Stimulated activated CD4-positive, alpha-beta T cell treated with anti-CD3 and anti-CD28 coated beads, Interleukin-1b, Interleukin-23, amount 100 ng/mL, for 4 hours (primary cell): ENCODE results near the gene STARD3NL.
"Not testable (repeated sequence)": the region's sequence is repeated elsewhere in the genome, so short reads cannot be mapped to it uniquely, and the experiment has no call there.

ENCODE experiments used
- DNase-seq, 2 donors: peaks; one replicate each; pipeline ENCODE4 v3.0.0-alpha.2; 2020; ENCODE audit warnings: low read depth in 2 of 2

The STARD3NL gene, protein sequence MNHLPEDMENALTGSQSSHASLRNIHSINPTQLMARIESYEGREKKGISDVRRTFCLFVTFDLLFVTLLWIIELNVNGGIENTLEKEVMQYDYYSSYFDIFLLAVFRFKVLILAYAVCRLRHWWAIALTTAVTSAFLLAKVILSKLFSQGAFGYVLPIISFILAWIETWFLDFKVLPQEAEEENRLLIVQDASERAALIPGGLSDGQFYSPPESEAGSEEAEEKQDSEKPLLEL

DNA sequence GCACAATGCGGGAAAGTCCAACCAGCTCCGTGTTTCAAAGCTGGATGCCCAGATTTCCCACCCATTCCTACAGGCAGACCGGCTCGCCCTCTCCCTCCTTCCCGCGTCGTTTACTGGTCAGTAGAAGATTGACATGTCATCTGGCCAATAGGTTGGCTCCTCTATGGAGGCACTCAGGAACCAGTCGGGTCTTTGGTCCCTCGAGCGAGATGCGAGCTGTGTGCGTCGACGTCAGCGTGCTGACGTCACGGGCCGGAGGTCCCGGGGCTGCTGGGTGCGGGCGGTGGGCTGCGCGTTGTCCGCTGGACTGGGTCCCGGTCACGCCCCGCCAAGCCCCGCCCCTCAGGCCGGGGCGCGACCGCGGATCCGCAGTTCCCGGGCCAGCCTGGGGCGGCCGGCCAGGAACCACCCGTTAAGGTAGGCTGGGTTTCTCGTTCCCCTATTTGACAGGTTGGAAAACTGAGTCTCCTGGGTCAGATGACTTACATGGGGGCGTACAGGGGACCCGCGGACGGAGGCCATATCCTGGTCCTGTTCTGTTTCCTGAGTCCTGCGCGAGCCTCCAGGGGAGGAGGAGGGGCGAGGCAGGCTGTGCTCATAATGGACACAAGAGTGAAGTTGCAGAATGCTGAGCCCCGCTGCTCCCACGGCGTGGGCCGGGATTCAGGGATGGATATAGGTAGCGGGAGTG is at the start of gene STARD3NL:
Gene STARD3NL, plus strand, starts transcription at position 242 of the 691 bp plus-strand sequence. CDS start 29,260 bp downstream, outside the sequence.
- peak; percentile 72 to 87 for DNase-seq

DNA sequence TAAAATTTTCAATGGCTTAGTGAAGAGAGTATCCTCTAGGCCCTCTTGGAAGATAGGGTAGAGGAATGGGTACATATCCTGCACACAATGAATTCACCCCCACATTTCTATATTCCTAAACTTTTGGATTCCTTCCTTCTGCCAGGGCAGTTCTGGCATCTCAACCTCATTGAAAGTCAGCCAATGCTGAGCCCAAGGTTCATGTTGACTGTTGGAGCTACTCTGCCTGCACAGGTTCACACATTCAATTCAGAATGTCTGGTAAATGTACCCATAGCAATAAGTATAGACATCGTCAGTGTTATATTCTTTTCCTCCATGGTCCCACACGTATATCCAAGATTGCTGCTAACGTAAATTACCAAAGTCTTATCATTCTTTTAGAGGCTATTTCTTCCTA is 48.9 kb upstream of the STARD3NL start:
- no peak for DNase-seq

GRCh38 chr7:38129579-38129978 is 48.5 kb upstream of the STARD3NL start:
- no peak for DNase-seq

- DNase-seq, result no peak
Measured at GRCh38 chr7:38138171-38138570, 39.9 kb upstream of the STARD3NL start.

GRCh38 chr7:38141187-38141586 is 36.9 kb upstream of the STARD3NL start:
- DNase-seq, result no peak

GRCh38 chr7:38142736-38143135 is 35.3 kb upstream of the STARD3NL start:
- DNase-seq, result no peak

DNA sequence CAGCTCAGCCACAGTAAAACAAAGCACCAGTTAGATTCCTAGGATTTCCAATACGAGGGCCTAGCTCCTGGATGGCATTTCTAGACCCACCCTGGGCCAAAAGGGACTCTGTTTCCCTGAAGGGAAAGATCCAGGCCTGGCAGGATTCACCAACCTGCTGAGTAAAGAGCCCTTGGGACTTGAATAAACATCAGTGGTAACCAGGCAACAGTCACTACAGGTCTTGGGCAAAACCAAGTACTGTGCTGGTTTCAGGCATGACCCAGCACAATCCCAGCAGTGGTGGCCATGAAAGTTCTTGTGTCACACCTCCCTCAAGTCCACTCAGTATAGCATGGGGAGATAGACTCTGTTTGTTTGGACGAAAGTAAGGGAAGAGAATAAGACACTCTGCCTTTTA is 31.0 kb upstream of the STARD3NL start:
- no peak for DNase-seq

DNA sequence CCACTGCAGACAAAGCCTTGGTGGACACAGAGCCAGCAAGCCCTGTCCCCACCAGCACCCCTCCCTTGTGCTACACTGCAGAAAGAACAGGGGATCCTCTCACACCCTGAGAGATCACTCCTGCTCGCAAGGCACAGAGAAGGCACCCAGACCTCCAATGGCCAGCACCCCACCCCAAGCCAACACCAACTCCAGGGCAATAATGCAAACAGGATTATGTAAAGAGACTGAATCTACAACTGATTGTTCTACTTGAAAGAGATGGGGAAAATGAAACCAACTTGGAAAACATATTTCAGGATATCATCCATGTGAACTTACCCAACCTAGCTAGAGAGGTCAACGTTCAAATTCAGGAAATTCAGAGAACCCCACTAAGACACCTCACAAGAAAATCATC is 26.5 kb upstream of the STARD3NL start:
- DNase-seq, result no peak

DNA sequence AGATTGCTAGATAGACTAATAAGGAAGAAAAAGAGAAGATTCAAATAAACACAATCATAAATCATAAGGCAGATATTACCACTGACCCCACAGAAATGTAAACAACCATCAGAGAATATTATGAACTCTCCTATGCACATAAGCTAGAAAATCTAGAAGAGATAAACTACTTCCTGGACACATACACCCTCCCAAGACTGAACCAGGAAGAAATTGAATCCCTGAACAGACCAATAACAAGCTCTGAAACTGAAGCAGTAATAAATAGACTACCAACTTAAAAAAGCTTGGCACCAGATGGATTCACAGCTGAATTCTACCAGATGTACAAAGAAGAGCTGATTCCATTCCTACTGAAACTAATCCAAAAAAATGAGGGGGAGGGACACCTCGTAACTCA is 24.5 kb upstream of the STARD3NL start:
- DNase-seq, result no peak

GRCh38 chr7:38154278-38154677 is 23.8 kb upstream of the STARD3NL start:
- no peak for DNase-seq

- no peak for DNase-seq
Measured at GRCh38 chr7:38160003-38160571, 18.0 kb upstream of the STARD3NL start.

- no peak for DNase-seq
Measured at GRCh38 chr7:38162036-38162435, 16.0 kb upstream of the STARD3NL start.

- no peak for DNase-seq
Measured at GRCh38 chr7:38163671-38164070, 14.4 kb upstream of the STARD3NL start.

DNA sequence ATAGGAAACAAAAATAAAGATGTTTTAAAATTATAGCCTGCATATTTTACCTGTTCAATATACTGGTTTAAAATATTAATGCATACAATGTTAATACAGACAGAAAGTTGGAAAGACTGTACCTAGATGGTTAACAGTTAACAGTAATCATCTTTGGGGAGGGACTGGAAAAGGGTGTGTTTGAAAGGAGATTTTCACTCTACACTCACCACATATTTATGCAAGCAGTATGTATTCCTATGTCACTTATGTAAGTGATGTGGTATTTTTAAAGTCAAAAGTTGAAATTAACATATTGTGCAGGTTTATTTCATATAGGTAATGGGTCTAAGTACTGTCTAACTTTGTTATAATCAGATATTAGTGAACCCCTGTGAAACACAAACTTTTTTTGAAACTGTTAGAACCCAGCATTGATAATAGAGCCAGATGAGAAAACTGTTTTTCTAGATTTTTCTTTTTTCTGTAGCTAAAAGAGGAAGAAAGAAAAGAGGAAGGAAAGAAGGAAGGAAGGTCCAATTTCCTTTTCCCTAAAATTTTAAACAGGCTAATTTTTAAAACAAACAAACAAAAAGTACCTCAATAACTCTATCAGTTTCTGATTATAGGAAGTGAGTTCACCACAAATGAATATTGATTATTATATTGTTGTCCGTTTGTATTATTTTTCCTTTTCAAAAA is 9.0 kb upstream of the STARD3NL start:
- DNase-seq, result no peak

GRCh38 chr7:38169847-38170246 is 8.2 kb upstream of the STARD3NL start:
- DNase-seq, result no peak

- no peak for DNase-seq
Measured at GRCh38 chr7:38171623-38172391, 6.2 kb upstream of the STARD3NL start.

DNA sequence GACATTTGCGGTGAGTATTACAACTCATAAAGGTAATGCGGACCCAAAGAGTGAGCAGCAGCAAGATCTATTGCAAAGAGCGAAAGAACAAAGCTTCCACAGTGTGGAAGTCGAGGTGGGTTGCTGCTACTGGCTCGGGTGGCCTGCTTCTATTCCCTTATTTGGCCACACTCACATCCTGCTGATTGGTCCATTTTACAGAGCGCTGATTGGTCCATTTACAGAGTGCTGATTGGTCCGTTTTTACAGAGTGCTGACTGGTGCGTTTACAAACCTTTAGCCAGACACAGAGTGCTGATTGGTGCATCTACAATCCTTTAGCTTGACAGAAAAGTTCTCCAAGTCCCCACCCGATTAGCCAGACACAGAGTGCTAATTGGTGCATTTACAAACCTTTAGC is 2.5 kb upstream of the STARD3NL start:
- not testable (repeated sequence) for DNase-seq

DNA sequence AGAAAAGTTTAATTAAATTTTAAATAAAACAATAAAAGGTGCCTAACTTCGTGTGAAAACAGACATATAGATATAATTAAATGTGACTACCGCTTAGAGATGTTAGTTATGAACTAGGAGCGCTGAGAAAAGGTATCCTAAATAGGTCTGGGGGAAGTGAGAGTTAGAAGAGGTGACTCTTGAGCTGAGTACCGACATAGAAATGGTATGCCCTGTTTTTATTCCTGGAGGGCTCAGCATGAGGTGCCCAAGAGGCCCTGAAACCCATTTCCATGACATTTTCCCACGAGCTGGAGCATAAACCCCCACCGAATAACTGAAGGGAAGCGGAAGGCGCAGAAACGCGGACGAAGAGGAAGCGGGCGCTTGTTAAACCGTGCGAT is 433 bp upstream of the STARD3NL start:
- DNase-seq, result no peak

- DNase-seq, result no peak
Measured at GRCh38 chr7:38178695-38179344, 775 bp downstream of the STARD3NL start.

GRCh38 chr7:38179776-38180226 is 1.8 kb downstream of the STARD3NL start:
- DNase-seq, result no peak

GRCh38 chr7:38181111-38181510 is 3.1 kb downstream of the STARD3NL start:
- DNase-seq, result no peak
